GM23338 (cell line): ENCODE measurements around the gene NPTXR. TPM values are rescaled to one million over a fixed set of nuclear protein-coding genes. Genes with fewer than 3 reads are reported as not detected.
A peak's percentile ranks its signal among the peaks of the same experiment; 100 is the strongest.

Experiments used
- ATAC-seq: fragments of 200-7000 bp; cut with Tn5 transposase; 3 replicates; pipeline ENCODE4 v1.9.1; 2020
- DNase-seq: peaks from one replicate; pipeline ENCODE4 v3.0.0-alpha.2; 2015; ENCODE audit warnings: low spot score
- H2AFZ ChIP-seq: fragments of 200-600 bp; sonication (generic); 2 replicates; pipeline ENCODE4 v1.8.0; 2016; ENCODE audit warnings: antibody characterized with exemption, mild to moderate bottlenecking, moderate library complexity
- H3F3A ChIP-seq: fragments of 200-600 bp; sonication (generic); replicated peaks from 2 replicates; pipeline ENCODE4 v1.8.0; 2017; ENCODE audit warnings: antibody characterized with exemption, mixed run types, low read depth
- H3K27ac ChIP-seq: fragments of 200-600 bp; sonication (generic); 2 replicates; pipeline ENCODE4 v1.6.1; 2016; ENCODE audit warnings: low read depth
- H3K27me3 ChIP-seq: fragments of 200-600 bp; sonication (generic); 2 replicates; pipeline ENCODE4 v1.8.0; 2016; ENCODE audit warnings: mild to moderate bottlenecking, mixed run types, moderate library complexity; ENCODE audit not compliant: insufficient read depth
- H3K36me3 ChIP-seq: fragments of 200-600 bp; sonication (generic); 2 replicates; pipeline ENCODE4 v1.8.0; 2016; ENCODE audit warnings: mild to moderate bottlenecking; ENCODE audit not compliant: insufficient read depth
- H3K4me1 ChIP-seq: fragments of 200-600 bp; sonication (generic); 2 replicates; pipeline ENCODE4 v1.8.0; 2016; ENCODE audit warnings: mild to moderate bottlenecking, moderate library complexity; ENCODE audit not compliant: insufficient read depth
- H3K4me2 ChIP-seq: fragments of 200-600 bp; sonication (generic); 2 replicates; pipeline ENCODE4 v1.7.1; 2017; ENCODE audit warnings: mixed run types
- H3K4me3 ChIP-seq: fragments of 200-600 bp; sonication (generic); 2 replicates; pipeline ENCODE4 v1.6.1; 2016; ENCODE audit warnings: mixed run types
- H3K79me2 ChIP-seq: fragments of 200-600 bp; sonication (generic); replicated peaks from 2 replicates; pipeline ENCODE4 v1.8.0; 2017; ENCODE audit warnings: mild to moderate bottlenecking; ENCODE audit not compliant: insufficient read depth
- H3K9me2 ChIP-seq: fragments of 200-600 bp; sonication (generic); 2 replicates; pipeline ENCODE4 v1.8.0; 2017; ENCODE audit not compliant: insufficient read depth
- H4K20me1 ChIP-seq: fragments of 200-600 bp; sonication (generic); replicated peaks from 2 replicates; pipeline ENCODE4 v1.8.0; 2017; ENCODE audit warnings: mild to moderate bottlenecking; ENCODE audit not compliant: insufficient read depth
- H3K27ac Mint-ChIP-seq: 2 replicates; pipeline ENCODE4 v1.8.0; 2020; ENCODE audit warnings: inconsistent platforms, mild to moderate bottlenecking, moderate library complexity, mixed read lengths
- H3K27me3 Mint-ChIP-seq: 3 replicates; pipeline ENCODE4 v1.8.0; 2022; ENCODE audit warnings: low read depth, mild to moderate bottlenecking, moderate library complexity, mixed read lengths, inconsistent platforms; ENCODE audit not compliant: insufficient read depth, poor library complexity
- H3K36me3 Mint-ChIP-seq: 3 replicates; pipeline ENCODE4 v1.8.0; 2021; ENCODE audit warnings: low read depth, mild to moderate bottlenecking, inconsistent platforms, moderate library complexity, mixed read lengths
- H3K4me1 Mint-ChIP-seq: 3 replicates; pipeline ENCODE4 v1.8.0; 2020; ENCODE audit warnings: mild to moderate bottlenecking, inconsistent platforms, mixed read lengths
- H3K4me3 Mint-ChIP-seq: 3 replicates; pipeline ENCODE4 v1.8.0; 2021; ENCODE audit warnings: moderate library complexity, mild to moderate bottlenecking, inconsistent platforms, mixed read lengths
- H3K9me3 Mint-ChIP-seq: 3 replicates; pipeline ENCODE4 v1.8.0; 2020; ENCODE audit warnings: moderate library complexity, mild to moderate bottlenecking, inconsistent platforms, mixed read lengths
- CREB1 ChIP-seq: fragments of 250-450 bp; sonication (Bioruptor Pico); IDR thresholded peaks from 2 replicates; pipeline ENCODE4 v1.5.0; 2020; ENCODE audit warnings: low read depth, mild to moderate bottlenecking, moderate library complexity
- EZH2 ChIP-seq: fragments of 200-600 bp; sonication (generic); IDR thresholded peaks from one replicate; pipeline ENCODE4 v1.8.0; 2017; ENCODE audit warnings: antibody characterized with exemption, mild to moderate bottlenecking, low read depth; ENCODE audit not compliant: unreplicated experiment
- EZH2phosphoT487 ChIP-seq: fragments of 200-600 bp; sonication (generic); IDR thresholded peaks from one replicate; pipeline ENCODE4 v1.8.1; 2018; ENCODE audit warnings: antibody characterized with exemption; ENCODE audit not compliant: unreplicated experiment
- JUNB ChIP-seq: IDR thresholded peaks from one replicate; pipeline ENCODE4 v1.6.1; 2016; ENCODE audit warnings: antibody characterized with exemption; ENCODE audit not compliant: unreplicated experiment
- NANOG ChIP-seq: IDR thresholded peaks from 2 replicates; pipeline ENCODE4 v1.6.1; 2016; ENCODE audit warnings: antibody characterized with exemption, borderline replicate concordance
- POLR2AphosphoS5 ChIP-seq: IDR thresholded peaks from 2 replicates; pipeline ENCODE4 v1.6.1; 2016; ENCODE audit warnings: antibody characterized with exemption, low read depth
- STAT1 ChIP-seq: IDR thresholded peaks from one replicate; pipeline ENCODE4 v1.6.1; 2016; ENCODE audit warnings: antibody characterized with exemption; ENCODE audit not compliant: unreplicated experiment
- ZNF114 ChIP-seq: fragments of 250-450 bp; sonication (Bioruptor Pico); IDR thresholded peaks from 2 replicates; pipeline ENCODE4 v1.5.0; 2020; ENCODE audit warnings: mild to moderate bottlenecking, moderate library complexity
- ZNF331 ChIP-seq: fragments of 250-450 bp; sonication (Bioruptor Pico); IDR thresholded peaks from 2 replicates; pipeline ENCODE4 v1.5.0; 2020; ENCODE audit warnings: low read depth, mild to moderate bottlenecking, moderate library complexity
- ZNF462 ChIP-seq: fragments of 250-450 bp; sonication (Bioruptor Pico); IDR thresholded peaks from 2 replicates; pipeline ENCODE4 v1.5.0; 2020; ENCODE audit warnings: mild to moderate bottlenecking, moderate library complexity
- polyA plus RNA-seq: library from polyadenylated mRNA; unstranded; fragments of >200 nt; fragmentation: Nextera tagmentation; extraction: Ambion mirVana; gene quantifications from 2 replicates; pipeline ENCODE4 v1.2.1, GENCODE V29; 2016
- total RNA-seq: library from RNA; depleted of rRNA; stranded (reverse); fragments of >200 nt; shearing (Covaris generic); gene quantifications from 2 replicates; pipeline ENCODE4 v1.2.3, GENCODE V29; 2014
- TF ChIP-seq, protein P1 (sequence below), 2 experiments: fragments of 200-600 bp in 1 of 2; sonication (generic) in 1 of 2; conservative IDR thresholded peaks; 2 replicates each; pipeline versions ENCODE4 v1.5.1 to v1.6.1; 2016 to 2017; ENCODE audit warnings: antibody characterized with exemption in 2 of 2, low read depth in 2 of 2, mild to moderate bottlenecking in 2 of 2, moderate library complexity in 1 of 2
- TF ChIP-seq, protein P2 (sequence below): IDR thresholded peaks from 2 replicates; pipeline ENCODE4 v1.6.1; 2016; ENCODE audit warnings: antibody characterized with exemption
- TF ChIP-seq, protein P3 (sequence below): IDR thresholded peaks from one replicate; pipeline ENCODE4 v1.6.1; 2018; ENCODE audit warnings: antibody characterized with exemption; ENCODE audit not compliant: unreplicated experiment

NPTXR gene
- total and polyA plus RNA-seq, 2 experiments from 2014 or later: 0.89 to 13.4 TPM

GRCh38 chr22:38853196-38853651 lies 9.4 kb upstream of the NPTXR start:
- TF ChIP-seq, protein P1, sequence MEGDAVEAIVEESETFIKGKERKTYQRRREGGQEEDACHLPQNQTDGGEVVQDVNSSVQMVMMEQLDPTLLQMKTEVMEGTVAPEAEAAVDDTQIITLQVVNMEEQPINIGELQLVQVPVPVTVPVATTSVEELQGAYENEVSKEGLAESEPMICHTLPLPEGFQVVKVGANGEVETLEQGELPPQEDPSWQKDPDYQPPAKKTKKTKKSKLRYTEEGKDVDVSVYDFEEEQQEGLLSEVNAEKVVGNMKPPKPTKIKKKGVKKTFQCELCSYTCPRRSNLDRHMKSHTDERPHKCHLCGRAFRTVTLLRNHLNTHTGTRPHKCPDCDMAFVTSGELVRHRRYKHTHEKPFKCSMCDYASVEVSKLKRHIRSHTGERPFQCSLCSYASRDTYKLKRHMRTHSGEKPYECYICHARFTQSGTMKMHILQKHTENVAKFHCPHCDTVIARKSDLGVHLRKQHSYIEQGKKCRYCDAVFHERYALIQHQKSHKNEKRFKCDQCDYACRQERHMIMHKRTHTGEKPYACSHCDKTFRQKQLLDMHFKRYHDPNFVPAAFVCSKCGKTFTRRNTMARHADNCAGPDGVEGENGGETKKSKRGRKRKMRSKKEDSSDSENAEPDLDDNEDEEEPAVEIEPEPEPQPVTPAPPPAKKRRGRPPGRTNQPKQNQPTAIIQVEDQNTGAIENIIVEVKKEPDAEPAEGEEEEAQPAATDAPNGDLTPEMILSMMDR (conservative IDR thresholded peaks at IDR 0.05; ENCODE audit: low read depth in 2 of 2): no peak
- no peak for TF ChIP-seq EZH2phosphoT487
- no peak for TF ChIP-seq ZNF462 (CRISPR knock-in tag)
- TF ChIP-seq ZNF331 (CRISPR knock-in tag): no peak
- no peak for TF ChIP-seq POLR2AphosphoS5
- no peak for TF ChIP-seq JUNB
- TF ChIP-seq CREB1: no peak
- no peak for TF ChIP-seq STAT1
- TF ChIP-seq, protein P2, sequence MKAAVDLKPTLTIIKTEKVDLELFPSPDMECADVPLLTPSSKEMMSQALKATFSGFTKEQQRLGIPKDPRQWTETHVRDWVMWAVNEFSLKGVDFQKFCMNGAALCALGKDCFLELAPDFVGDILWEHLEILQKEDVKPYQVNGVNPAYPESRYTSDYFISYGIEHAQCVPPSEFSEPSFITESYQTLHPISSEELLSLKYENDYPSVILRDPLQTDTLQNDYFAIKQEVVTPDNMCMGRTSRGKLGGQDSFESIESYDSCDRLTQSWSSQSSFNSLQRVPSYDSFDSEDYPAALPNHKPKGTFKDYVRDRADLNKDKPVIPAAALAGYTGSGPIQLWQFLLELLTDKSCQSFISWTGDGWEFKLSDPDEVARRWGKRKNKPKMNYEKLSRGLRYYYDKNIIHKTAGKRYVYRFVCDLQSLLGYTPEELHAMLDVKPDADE: no peak
- TF ChIP-seq, protein P3, sequence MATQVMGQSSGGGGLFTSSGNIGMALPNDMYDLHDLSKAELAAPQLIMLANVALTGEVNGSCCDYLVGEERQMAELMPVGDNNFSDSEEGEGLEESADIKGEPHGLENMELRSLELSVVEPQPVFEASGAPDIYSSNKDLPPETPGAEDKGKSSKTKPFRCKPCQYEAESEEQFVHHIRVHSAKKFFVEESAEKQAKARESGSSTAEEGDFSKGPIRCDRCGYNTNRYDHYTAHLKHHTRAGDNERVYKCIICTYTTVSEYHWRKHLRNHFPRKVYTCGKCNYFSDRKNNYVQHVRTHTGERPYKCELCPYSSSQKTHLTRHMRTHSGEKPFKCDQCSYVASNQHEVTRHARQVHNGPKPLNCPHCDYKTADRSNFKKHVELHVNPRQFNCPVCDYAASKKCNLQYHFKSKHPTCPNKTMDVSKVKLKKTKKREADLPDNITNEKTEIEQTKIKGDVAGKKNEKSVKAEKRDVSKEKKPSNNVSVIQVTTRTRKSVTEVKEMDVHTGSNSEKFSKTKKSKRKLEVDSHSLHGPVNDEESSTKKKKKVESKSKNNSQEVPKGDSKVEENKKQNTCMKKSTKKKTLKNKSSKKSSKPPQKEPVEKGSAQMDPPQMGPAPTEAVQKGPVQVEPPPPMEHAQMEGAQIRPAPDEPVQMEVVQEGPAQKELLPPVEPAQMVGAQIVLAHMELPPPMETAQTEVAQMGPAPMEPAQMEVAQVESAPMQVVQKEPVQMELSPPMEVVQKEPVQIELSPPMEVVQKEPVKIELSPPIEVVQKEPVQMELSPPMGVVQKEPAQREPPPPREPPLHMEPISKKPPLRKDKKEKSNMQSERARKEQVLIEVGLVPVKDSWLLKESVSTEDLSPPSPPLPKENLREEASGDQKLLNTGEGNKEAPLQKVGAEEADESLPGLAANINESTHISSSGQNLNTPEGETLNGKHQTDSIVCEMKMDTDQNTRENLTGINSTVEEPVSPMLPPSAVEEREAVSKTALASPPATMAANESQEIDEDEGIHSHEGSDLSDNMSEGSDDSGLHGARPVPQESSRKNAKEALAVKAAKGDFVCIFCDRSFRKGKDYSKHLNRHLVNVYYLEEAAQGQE: no peak
- TF ChIP-seq NANOG: no peak
- no peak for TF ChIP-seq ZNF114 (CRISPR knock-in tag)
- TF ChIP-seq EZH2: no peak
- H3K27me3 Mint-ChIP-seq: peaks cover 3% of the 10 kb centered on the region
- H3K27ac Mint-ChIP-seq: no peak overlapping the region
- H3K36me3 ChIP-seq: no peaks in the 10 kb centered on the region
- no peak overlapping the region for H3K27ac ChIP-seq
- no peaks in the 10 kb centered on the region for H3K9me3 Mint-ChIP-seq
- no peak overlapping the region for H3K4me2 ChIP-seq
- peaks cover 5% of the 10 kb centered on the region; the same call in 1 of the 2 replicates for H3K4me1 ChIP-seq
- ATAC-seq: peak; percentile 57
- no peak for DNase-seq
- peaks cover 8% of the 10 kb centered on the region for H3K4me1 Mint-ChIP-seq
- no peaks in the 10 kb centered on the region for H3K79me2 ChIP-seq
- H4K20me1 ChIP-seq: no peaks in the 10 kb centered on the region
- no peaks in the 10 kb centered on the region for H3K36me3 Mint-ChIP-seq
- no peak overlapping the region for H3K4me3 ChIP-seq
- H3F3A ChIP-seq: no peaks in the 10 kb centered on the region; the same call in 1 of the 2 replicates
- H3K9me2 ChIP-seq: no peaks in the 10 kb centered on the region
- no peaks in the 10 kb centered on the region for H3K27me3 ChIP-seq
- H3K4me3 Mint-ChIP-seq: no peak overlapping the region
- H2AFZ ChIP-seq: 0 out of 2 replicates have a peak overlapping the region, but pooled peaks have one; percentile 56
